A549 treated with CORT108297 at 1 μM for 4 hours (cell line): ENCODE measurements around the gene MAML3. TPM values are rescaled to one million over a fixed set of nuclear protein-coding genes. Genes with fewer than 3 reads are reported as not detected.

Source experiments
- total RNA-seq: library from RNA; stranded (reverse); fragments of 200-300 nt; extraction: Qiagen RNA extraction; gene quantifications from 5 replicates; pipeline ENCODE4 v1.2.3, GENCODE V29; 2022

MAML3 gene
- 10.1 to 14.1 TPM (median 12.5 TPM) in 5 replicates for total RNA-seq

GRCh38 chr4:140153718-140154571 is at the start of gene MAML3:
MAML3 (minus strand) TSS chr4:140154184; CDS start chr4:140153327, 857 bp downstream.

Other genes with a start within 250 kb of the MAML3 start
- 26.3 to 35.1 TPM (median 33.0 TPM) in 5 replicates for gene SCOC, start 219.5 kb upstream of the MAML3 start, total RNA-seq